ENCODE data around the gene IMPG2. TPM values are rescaled to one million over a fixed set of nuclear protein-coding genes. Genes with fewer than 3 reads are reported as not detected.

The IMPG2 gene
- total RNA-seq, result 1 to 10 TPM in 1 of 6 donors, under 1 TPM in 4, not detected in 1; 0.11 to 1.0 (median 0.20) TPM

GRCh38 chr3:101320475-101320874 is at the start of gene IMPG2:
Gene IMPG2, minus strand, starts transcription at chr3:101320575. Its CDS starts 203 bp downstream, at chr3:101320372.
- ATAC-seq (ENCODE audit: low FRiP score in 2 of 2) (no peak), DNase-seq (no peak)
- Histone ChIP-seq H3K36me3 (peaks cover 0 to 3% (median 1%) of the 10 kb centered on the region in 4 donors), H3K4me1 (no peaks in the 10 kb centered on the region), H3K4me3 (no peak within 1 kb of the TSS), H3K27ac (no peak within 1 kb of the TSS), H3K9me3 (no peaks in the 10 kb centered on the region), H3K27me3 (no peaks in the 10 kb centered on the region)
- TF ChIP-seq POLR2A (IDR thresholded peaks at IDR 0.05) (no peak), CTCF (IDR thresholded peaks at IDR 0.05) (no peak), EP300 (IDR thresholded peaks at IDR 0.05) (no peak), POLR2AphosphoS5 (IDR thresholded peaks at IDR 0.05) (no peak)
- WGBS, 2 donors, result 93 to 95% methylated on average over 2 of the region's 2 CpGs

GRCh38 chr3:101362406-101362805 is 42.0 kb upstream of the IMPG2 start:
- TF ChIP-seq POLR2A (IDR thresholded peaks at IDR 0.05) (no peak), CTCF (IDR thresholded peaks at IDR 0.05) (no peak), POLR2AphosphoS5 (IDR thresholded peaks at IDR 0.05) (no peak), EP300 (IDR thresholded peaks at IDR 0.05) (no peak)
- 92 to 94% methylated on average over 2 of the region's 2 CpGs for WGBS, 2 donors
- H3K9me3 ChIP-seq, result peaks cover 0 to 6% (median 0%) of the 10 kb centered on the region in 4 donors
- DNase-seq (no peak), ATAC-seq (ENCODE audit: low FRiP score in 2 of 2) (no peak)
- peaks cover 0 to 37% (median 6%) of the 10 kb centered on the region in 4 donors for H3K36me3 ChIP-seq
- no peaks in the 10 kb centered on the region for H3K4me1 ChIP-seq
- H3K4me3 ChIP-seq, result no peak overlapping the region
- H3K27me3 ChIP-seq, result no peaks in the 10 kb centered on the region
- H3K27ac ChIP-seq, result no peak overlapping the region

GRCh38 chr3:101351829-101352228 is 31.5 kb upstream of the IMPG2 start:
- WGBS, 2 donors, result 69 to 70% methylated on average over 1 of the region's 1 CpG
- Histone ChIP-seq H3K4me1 (no peaks in the 10 kb centered on the region), H3K27ac (no peak overlapping the region), H3K27me3 (no peaks in the 10 kb centered on the region), H3K9me3 (no peaks in the 10 kb centered on the region), H3K36me3 (peaks cover 0 to 11% (median 0%) of the 10 kb centered on the region in 4 donors), H3K4me3 (no peak overlapping the region)
- TF ChIP-seq CTCF (IDR thresholded peaks at IDR 0.05) (no peak), POLR2A (IDR thresholded peaks at IDR 0.05) (no peak), EP300 (IDR thresholded peaks at IDR 0.05) (no peak), POLR2AphosphoS5 (IDR thresholded peaks at IDR 0.05) (no peak)
- no peak for DNase-seq
- no peak for ATAC-seq (ENCODE audit: low FRiP score in 2 of 2)

- H3K36me3 ChIP-seq, result peaks cover 2 to 38% (median 6%) of the 10 kb centered on the region in 4 donors
- ATAC-seq (ENCODE audit: low FRiP score in 2 of 2), result no peak
- no peaks in the 10 kb centered on the region for H3K4me1 ChIP-seq
- H3K27me3 ChIP-seq, result no peaks in the 10 kb centered on the region
- TF ChIP-seq EP300 (IDR thresholded peaks at IDR 0.05) (no peak), POLR2AphosphoS5 (IDR thresholded peaks at IDR 0.05) (no peak), POLR2A (IDR thresholded peaks at IDR 0.05) (no peak), CTCF (IDR thresholded peaks at IDR 0.05) (no peak)
- WGBS, 2 donors, result 70 to 95% methylated on average over 2 of the region's 2 CpGs
- H3K27ac ChIP-seq, result no peak overlapping the region
- H3K9me3 ChIP-seq, result no peaks in the 10 kb centered on the region
- no peak overlapping the region for H3K4me3 ChIP-seq
- no peak for DNase-seq
These were observed 20.2 kb upstream of the IMPG2 start for GRCh38 chr3:101340591-101340990.

- no peak for DNase-seq
- H3K36me3 ChIP-seq, result peaks cover 0 to 40% (median 6%) of the 10 kb centered on the region in 4 donors
- H3K4me1 ChIP-seq, result no peaks in the 10 kb centered on the region
- no peaks in the 10 kb centered on the region for H3K9me3 ChIP-seq
- no peaks in the 10 kb centered on the region for H3K27me3 ChIP-seq
- TF ChIP-seq POLR2AphosphoS5 (IDR thresholded peaks at IDR 0.05), result no peak
- no peak for TF ChIP-seq CTCF (IDR thresholded peaks at IDR 0.05)
- TF ChIP-seq EP300 (IDR thresholded peaks at IDR 0.05), result no peak
- no peak for TF ChIP-seq POLR2A (IDR thresholded peaks at IDR 0.05)
- H3K4me3 ChIP-seq, result no peak overlapping the region
- no peak for ATAC-seq (ENCODE audit: low FRiP score in 2 of 2)
- H3K27ac ChIP-seq, result no peak overlapping the region
- 90 to 98% methylated on average over 7 of the region's 7 CpGs for WGBS, 2 donors
These were observed 13.5 kb upstream of the IMPG2 start for GRCh38 chr3:101333883-101334282.

All from upper lobe of left lung (tissue), 6 donors.